Ammon's horn (tissue), 1 donor: ENCODE measurements around the gene CMKLR1.

Source experiments
- DNase-seq: peaks from one replicate; pipeline ENCODE4 v3.0.0-alpha.2; 2016; ENCODE audit warnings: low spot score

Gene CMKLR1

DNA sequence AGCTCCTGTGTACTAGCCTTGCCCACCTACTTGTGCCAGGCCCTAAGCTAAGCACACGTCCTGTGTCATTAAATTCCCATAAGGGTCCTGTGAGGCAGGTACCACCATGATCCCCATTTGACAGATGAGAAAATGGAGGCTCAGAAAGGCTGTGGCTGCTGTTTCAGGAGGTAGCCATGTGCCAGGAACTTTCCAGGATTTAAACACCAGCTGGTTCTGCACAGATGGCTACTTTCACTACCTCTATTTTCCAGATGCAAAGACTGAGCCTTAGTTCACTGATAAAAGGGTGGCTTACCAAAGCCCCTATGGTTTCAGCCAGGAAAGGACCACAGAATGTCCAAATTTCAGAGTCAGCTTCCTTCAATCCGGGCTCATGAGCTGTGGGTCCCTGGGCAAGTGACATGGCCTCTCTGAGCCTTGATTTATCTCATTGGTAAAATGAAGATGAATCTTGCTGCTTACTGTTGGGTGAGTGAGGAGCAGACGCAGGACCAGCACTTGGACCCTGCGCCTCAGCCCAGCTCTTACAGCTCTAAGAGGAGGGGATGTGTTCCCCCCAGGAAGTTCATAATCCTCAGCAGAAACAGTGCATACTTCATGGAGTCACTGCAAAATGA lies 23.5 kb downstream of the CMKLR1 start:
- peak; percentile 40 for DNase-seq

DNA sequence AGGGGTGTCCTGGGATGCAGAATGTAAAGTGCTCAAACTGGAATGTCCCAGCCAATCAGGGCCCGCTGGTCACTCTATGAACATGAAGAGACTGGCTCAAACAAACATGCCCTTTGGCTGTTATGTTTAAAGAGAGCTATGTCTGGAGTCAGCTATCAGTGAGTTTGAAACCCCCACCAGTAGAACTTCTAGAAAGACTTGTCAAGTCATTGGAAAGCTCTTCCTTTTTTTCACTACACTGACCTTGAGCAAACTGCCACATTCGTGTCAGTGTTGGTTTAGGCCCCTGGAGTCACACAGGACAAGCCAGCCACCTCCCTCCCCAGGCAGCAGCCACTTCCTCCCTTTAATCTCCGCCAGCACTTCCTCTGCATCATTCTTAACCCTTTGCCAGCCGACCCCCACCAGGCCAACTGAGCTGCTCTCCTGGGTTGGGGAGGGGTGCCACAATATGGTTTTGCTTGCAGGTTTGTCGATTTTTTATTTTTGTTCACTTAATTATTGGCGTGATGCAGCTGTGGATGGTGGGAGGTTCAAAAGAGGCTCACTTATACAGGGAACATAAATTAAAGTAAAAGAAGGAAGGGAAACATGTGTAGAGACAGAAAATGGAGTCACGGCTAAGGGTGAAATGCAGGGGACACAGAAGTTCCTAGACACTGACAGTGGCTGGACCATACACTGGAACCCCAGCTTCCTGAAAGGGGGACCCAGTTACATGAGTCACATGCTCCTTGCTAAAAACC lies 25.3 kb downstream of the CMKLR1 start:
- peak; percentile 74 for DNase-seq

DNA sequence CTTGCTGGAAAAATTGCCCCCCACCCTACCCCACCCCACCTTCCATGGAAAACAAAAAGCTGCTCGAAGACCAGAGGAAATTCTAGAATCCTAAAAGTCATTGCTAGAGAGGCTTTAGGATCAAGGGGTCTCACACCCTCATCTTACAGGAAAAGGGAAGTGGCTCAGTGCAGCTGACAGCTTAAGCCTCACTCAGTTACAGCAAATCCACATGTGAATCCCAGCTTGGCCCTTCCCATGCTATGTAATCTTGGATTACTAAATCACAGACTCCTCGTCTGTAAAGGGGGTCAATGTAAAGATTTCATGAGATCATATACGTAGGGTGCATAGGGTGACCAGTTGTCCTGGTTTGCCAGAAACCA lies 25.9 kb downstream of the CMKLR1 start:
- no peak for DNase-seq

DNA sequence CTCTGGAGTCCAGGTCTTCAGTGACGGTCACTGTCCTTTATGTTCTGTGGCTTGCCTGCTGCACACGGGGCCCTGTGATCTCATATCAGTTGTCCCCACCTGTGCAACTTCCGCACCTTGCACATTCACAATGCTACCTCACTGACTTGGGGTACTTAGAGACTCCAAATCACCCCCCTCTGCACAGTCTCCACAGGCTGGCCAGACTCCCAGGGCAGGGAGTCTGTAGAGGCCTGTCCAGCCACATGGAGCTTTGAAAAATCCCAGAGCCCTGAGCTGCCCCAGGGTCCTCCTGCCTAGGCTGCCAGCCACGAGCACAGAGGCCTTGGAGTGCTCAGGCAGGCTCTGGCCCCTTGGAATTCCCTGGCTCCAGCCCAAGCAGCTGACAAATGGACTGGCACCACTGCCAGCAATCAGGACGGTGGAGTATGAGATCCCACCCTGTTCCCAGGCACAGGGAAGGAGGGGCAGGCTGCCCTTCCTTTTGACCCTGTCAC lies 26.4 kb downstream of the CMKLR1 start:
- peak; percentile 39 for DNase-seq

DNA sequence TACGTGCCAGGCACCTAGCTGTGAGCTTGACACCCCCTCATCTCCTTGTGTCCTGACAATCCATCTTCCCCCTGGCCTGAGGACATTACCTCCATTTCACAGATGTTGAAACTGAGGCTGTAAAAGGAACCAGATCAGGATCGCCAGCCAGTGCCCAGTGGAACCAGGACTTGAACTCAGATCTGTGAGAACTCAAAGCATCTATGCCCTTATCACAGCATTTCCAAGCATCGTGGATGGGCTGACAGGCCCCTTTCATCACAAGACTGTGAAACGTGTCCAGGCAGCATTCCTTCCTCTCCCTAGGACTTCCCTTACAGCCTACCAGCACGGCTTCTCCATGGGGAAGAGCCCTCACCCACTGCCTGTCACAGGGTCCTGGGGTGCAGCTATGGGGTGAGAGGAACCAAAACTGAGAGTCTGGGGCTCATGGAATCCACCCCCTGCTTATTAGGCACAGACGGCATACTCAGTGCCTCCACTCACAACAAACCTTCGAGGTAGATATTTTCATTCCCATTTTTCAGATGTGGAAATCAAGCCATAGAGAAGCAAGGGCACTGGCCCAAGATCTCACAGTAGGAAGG lies 26.9 kb downstream of the CMKLR1 start:
- DNase-seq: no peak

DNA sequence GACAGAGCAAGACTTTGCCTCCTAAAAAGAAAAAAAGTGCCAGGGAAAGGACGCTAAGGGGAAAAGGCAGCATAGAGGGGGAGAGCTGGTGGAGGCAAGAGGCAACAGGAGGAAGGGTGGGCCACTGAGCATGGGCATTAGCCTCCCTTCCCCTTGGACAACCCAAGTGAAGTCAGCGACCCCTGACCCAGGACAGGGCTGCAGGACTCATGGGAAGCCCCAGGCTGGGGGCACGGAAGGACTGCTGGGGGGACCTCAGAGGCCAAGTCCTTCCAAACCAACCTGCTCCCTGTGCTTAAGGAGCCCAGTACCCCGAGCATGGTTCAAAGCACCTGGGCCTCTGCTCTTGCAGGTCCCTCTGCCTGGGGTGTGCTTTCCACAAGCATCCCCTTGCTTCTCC lies 27.5 kb downstream of the CMKLR1 start:
- DNase-seq: no peak

DNA sequence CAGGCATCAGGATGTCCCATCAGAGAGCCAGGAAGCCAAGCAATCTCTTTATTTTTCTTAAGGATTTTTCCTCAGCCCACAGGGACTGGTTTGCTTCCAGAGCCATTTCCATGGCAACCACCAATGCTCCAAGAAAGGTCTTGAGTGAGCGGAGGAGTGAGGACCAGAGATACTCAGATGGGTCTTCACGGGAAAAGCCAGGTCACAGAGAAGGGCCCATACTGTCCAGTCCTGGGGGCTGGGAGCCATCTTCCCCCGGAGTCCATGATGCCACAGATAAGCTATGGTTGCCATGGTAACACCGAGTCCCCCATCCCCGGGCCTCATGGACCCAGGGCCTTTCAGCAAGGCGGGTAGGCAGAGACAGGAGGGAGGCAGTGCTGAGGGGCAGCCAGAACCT lies 28.6 kb downstream of the CMKLR1 start:
- peak; percentile 46 for DNase-seq

DNA sequence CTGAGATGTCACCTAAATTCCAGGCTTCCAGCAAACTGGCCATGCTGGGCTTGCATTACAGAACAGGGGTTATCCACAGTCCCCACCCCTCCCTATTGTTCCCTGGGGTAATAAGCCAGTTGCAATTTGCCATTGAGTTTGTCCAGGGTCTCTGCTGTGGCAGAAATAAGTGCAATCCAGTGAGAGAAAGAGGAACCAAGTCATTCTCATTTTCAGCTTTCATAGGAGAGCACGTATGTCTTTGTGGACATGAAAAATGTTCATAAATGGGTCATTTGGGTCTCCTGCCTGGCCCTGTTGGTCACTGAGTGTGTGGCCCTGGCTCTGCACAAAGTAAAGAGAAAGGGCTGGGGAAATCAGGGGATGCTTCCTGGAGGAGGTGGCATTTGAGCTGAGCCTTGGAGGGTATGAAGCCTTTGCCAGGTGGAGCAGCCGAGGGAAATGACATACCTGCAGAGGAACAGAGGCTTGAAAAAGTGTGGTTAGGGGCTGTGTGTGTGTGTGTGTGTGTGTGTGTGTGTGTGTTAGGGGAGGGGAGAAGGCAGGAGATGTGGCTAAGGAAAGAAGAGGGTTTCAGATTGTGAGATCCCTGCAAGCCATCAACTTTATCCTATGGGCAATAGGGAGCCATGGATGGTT lies 29.3 kb downstream of the CMKLR1 start:
- DNase-seq: no peak

DNA sequence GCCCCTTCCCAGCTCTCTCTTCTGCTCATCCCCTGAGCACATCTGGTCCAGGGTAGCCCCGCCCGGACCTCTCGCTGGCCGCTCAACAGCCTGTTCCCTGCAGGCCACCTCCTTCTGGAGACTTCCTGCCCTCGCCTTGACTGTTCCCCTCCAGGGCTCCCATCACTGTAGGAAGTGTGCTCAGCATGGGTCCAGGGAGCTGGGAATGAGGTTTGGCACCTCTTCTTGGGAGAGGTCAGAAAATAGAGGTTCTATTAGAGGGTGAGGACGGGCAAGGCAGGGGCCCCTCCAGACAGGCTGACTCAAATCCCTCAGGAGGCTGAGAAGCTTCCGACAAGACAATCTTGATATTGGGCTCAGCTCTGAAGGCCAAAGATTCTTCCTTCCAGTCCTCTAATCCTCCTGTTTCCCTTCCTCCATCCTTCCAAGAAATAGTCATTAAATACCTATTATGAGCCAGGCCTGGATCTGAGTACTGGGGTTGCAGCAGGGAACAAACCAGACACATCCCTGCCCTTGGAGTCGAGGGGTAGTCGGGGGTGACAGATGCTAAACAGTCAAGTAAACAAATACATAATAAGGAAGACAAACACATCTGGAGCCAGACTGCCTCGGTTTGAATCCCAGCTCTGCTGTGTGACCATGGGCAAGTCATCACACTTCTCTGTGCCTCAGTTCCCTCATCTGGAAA lies 30.6 kb downstream of the CMKLR1 start:
- DNase-seq: no peak

DNA sequence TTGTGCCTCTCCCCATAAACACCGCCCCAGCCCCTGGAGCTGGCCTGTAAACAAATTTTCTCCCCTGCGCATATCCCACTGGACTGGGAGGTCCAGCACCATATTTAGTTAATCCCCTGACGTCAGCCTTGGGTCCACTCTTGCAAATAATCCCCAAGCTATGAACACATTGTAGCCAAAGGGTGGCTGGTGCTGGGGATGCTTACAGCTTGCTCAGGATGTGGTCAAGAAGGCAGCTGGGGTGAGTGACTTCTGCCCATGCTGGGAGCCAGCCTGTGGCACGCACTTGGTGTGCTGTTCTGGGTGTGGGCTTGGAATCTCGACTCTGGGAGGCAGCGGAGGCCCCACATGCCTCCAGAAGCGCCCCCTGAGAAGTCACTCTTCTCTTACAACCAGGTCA lies 32.1 kb downstream of the CMKLR1 start:
- peak; percentile 74 for DNase-seq

DNA sequence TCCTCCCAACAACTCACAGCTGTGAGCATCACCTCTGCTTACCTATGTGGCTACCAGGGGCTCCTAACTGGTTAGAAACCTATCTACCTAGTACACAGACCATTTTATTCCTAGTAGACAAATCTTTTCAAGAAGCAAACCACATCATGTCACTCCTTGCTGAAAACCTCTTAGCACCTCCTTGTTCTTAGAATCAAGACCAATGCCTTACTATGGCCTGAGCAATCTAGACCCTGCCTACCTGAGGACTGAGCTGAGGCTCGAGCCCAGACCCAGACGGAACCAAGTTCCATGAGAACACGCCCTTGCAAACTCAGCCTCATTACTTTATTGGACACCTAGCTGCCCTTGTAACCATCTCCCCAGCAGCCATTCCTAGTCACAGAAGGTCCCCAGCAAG lies 32.6 kb downstream of the CMKLR1 start:
- no peak for DNase-seq

DNA sequence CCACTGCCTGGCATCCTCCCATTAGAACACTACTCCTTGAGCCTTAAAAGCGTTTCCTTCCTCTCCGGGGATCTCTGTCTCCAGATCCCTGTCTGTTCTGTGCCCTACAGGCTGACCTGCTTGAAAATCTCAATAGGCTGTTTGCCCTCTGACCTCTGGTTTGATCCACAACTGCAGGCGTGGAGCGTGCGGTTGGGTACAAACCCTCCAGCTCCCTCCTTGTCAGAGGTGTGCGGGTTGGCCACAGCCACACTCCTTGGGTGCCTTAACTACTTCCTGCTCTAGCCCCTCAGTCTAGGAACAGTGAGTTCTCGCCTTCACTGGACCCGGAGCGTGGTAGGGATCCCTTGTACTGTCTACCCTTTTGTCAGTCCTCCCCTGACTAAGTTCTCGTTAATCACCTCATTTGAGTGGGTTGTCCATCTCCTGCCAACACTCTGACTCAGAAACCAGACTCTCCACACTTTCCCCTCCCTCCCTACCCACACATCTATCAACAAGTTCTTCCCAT lies 33.1 kb downstream of the CMKLR1 start:
- peak; percentile 66 for DNase-seq

DNA sequence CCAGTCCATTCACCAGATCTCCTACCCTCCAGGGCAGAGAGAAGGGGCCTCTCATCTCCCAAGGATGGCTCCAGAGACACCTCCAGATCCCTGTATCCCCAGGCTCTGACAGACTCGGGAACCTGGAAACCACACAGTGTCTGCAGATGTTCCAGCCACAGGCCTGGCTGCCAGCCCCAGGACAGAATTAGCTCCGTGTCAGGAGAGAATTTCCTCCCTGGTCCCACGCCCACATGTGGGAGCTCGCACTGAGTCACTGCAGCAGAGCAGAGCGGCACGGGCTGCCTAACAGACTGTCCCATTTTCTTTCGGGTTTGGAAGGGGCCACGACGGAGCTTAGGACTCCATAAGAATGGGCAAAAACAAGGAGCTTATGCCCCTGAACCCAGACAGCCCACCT lies 33.6 kb downstream of the CMKLR1 start:
- peak; percentile 65 for DNase-seq

DNA sequence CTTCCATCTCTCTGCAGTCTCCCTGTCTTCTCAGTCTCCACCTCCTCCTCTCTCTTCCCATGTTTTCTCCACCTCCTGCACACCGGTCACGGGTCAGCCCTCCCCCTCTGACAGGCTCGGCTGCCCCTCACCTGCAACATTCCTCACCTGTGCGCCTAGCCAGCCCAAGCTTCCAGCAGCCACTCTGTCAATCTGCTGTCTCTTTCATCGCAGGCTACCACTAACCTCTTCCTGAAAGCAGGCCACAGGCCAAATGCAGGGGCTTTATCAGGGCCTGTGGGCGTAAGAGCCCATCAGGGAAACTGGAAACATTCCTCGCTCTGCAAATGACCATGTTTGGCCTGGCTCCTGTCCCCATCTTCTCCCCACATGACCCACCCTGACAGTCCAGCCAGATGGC lies 34.5 kb downstream of the CMKLR1 start:
- no peak for DNase-seq

DNA sequence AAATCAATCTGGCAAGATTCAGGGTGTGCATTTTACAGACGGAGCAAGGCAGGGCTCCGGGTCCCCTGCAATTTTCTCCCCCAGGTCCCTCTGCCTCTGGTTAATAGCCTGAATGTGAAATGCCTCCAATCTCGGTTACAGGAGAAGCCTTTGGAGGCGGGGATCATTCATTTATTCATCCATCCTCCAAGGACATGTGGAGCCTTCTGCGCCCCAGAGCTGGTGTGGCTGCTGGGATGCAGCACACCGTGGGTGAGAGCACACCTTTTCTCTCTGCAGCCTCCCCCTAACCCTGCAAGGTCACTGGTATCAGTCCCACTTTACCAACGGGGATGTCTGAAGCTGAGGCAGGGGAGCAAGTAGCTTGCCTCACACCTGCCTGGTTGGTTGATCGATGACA lies 35.4 kb downstream of the CMKLR1 start:
- DNase-seq: no peak

DNA sequence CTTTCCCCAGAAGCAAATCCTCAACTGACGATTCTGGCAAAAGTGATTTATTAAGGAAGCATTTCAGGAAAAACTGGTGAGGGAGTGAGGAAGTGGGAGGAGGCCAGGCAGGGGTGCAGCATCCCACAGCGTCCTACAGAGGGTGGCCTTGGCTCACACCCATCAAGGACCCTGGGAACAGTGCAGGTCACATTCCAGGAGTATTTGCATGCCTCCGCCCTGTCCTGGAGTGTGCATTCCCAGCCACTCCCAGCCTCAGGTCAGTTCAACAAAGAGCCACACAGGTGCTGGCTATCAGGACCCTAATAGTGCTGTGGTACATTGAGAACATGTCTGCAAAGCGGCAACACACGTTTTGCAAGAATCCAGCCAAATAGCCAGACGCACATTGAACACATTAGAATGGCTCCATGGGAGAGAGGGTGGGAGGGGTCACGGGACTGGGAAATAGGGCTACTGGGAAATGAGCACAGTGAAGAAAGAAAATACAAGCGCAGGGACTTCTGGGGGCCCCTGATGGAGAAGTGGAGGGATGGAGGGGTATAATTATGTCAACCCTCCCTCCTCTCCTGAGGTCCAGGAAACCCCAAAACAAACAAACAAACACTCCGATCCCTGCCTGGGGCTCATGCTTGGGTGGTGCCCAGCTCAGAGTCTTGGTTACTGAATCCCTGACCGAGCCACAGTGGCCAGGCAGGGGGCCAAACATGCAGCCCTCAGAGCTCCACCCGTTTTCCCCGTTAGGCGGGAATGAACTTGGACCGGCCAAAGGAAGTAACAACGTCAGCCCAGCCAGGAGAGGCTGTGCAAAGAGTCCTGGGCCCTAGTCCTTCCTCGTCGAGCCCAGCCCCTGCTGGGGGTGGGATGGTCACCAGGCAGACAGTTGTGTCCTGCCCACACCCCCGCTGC lies 36.5 kb downstream of the CMKLR1 start:
- no peak for DNase-seq

DNA sequence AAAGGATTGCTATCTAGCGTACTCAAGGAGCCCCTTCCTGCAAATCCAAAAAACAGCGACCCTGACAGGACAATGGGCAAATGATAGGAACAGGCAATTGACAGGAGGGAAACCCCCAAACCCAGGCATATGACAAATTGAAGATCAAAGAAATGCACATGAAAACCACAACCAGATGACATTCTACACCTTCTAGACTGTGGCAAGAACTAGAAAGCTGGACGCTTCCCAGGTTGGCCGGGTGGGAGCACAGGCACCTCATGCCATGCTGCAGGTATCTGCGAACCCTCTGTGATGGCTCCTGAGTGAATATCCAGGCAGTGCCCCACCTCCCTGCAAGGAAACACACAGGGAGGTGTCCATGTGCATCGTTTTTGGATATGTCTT lies 37.1 kb downstream of the CMKLR1 start:
- DNase-seq: no peak

DNA sequence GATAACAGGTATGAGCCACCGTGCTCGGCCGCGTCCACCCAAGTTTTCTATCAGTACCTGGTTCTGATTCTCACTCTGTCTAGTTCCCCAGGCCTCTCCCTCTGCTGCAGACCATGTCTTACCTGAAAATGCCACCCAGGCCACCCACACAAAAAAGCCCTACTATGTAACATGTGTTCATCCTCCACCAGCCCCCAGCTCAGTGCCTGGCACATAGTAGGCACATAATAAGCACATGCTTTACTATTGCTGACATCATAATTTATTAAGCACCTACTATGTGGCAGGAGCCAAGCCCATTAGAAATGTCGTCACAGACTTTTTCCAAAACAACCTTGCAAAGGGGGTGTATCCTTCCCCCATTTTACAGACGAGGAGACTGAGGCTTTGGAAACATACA lies 37.8 kb downstream of the CMKLR1 start:
- DNase-seq: no peak

DNA sequence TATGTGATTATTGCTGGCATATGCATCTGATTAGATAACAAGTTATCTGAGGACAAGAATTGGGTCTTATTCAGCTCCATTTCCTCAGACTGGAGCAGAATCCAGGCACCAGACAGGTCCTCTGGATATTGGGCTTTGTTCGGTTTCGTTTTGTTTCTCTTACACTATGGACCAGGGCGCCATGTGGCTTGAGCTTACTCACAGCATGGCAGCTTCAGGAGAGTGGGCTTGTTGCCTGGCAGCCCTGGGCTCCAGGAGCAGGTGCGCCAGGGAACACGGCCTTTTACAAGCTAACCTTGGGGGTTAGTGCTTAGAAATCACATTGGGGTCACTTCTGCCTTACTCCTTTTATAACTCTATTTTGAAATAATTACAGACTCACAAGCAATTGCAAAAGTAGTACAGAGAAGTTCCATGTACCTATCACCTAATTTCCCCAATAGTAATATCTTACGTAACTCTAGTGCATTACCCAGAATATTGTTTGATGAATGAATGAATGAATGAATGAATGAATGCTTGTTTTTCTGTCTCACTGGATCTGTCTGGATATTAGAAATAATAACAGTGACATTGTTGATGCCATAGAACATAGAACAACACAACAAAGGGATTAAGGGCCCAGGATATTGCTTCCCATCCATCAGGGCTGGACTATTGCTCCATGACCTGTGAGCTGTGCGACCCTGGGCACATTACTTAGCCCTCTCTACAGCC lies 39.0 kb downstream of the CMKLR1 start:
- no peak for DNase-seq

DNA sequence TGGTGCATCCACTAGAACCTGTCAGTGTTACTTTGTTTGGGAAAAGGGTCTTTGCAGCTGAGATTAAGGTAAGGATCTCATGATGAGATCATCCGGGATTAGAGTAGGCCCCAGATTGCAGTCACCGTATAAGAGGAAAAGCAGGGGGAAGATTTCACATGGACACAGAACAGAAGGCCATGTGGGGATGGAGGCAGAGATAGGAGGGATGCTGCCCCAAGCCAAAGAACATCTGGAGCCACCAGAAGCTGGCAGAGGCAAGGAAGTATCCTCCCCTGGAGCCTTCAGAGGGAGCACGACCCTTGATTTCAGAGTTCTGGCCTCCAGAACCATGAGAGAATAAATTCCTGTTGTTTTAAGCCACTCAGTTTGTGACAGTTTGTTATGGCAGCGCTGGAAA lies 39.6 kb downstream of the CMKLR1 start:
- no peak for DNase-seq
